Keratinocyte (primary cell): ENCODE results near the gene RNF215. TPM values are rescaled to one million over a fixed set of nuclear protein-coding genes. Genes with fewer than 3 reads are reported as not detected.

ENCODE experiments used
- DNase-seq: peaks from one replicate; pipeline ENCODE4 v3.0.0-alpha.2; 2011; ENCODE audit warnings: low read depth, missing footprints, low spot score
- FAIRE-seq: peaks from 2 replicates; lab custom pipeline; 2011; peaks lifted over from hg19 to GRCh38; lab: Jason Lieb, UNC
- H2AFZ ChIP-seq: 2 replicates; pipeline ENCODE4 v1.6.0; 2012; ENCODE audit warnings: low read length, control low read depth, inconsistent platforms; ENCODE audit not compliant: control insufficient read depth
- H3K27ac ChIP-seq: 2 replicates; pipeline ENCODE4 v1.5.1; 2011; ENCODE audit warnings: low read length; ENCODE audit not compliant: control insufficient read depth, insufficient read depth
- H3K27me3 ChIP-seq: 3 replicates; pipeline ENCODE4 v1.6.0; 2011; ENCODE audit warnings: low read length; ENCODE audit not compliant: control insufficient read depth, insufficient read depth; ENCODE audit errors: extremely low read depth
- H3K36me3 ChIP-seq, 2 experiments: 2 replicates in 1 of 2; 3 replicates in 1 of 2; pipeline ENCODE4 v1.5.1; 2011; ENCODE audit warnings: low read length in 2 of 2, mild to moderate bottlenecking in 1 of 2; ENCODE audit not compliant: control insufficient read depth in 2 of 2, insufficient read depth in 2 of 2; ENCODE audit errors: extremely low read depth in 1 of 2
- H3K4me1 ChIP-seq: 3 replicates; pipeline ENCODE4 v1.5.1; 2011; ENCODE audit warnings: low read length; ENCODE audit not compliant: control insufficient read depth, insufficient read depth; ENCODE audit errors: extremely low read depth
- H3K4me2 ChIP-seq: 3 replicates; pipeline ENCODE4 v1.6.0; 2011; ENCODE audit warnings: low read depth, low read length; ENCODE audit not compliant: control insufficient read depth, insufficient read depth; ENCODE audit errors: extremely low read depth
- H3K4me3 ChIP-seq, 3 experiments: fragments of 200-600 bp in 1 of 3; sonication (generic) in 1 of 3; 2 replicates in 2 of 3; 3 replicates in 1 of 3; pipeline ENCODE4 v1.5.1; 2011 to 2016; ENCODE audit warnings: low read length in 3 of 3, mild to moderate bottlenecking in 3 of 3, control low read depth in 2 of 3, inconsistent platforms in 1 of 3, low read depth in 1 of 3, mixed read lengths in 1 of 3, mixed run types in 1 of 3, moderate library complexity in 1 of 3; ENCODE audit not compliant: control insufficient read depth in 2 of 3, insufficient read depth in 2 of 3; ENCODE audit errors: extremely low read depth in 1 of 3
- H3K79me2 ChIP-seq: 2 replicates; pipeline ENCODE4 v1.6.0; 2012; ENCODE audit warnings: low read length; ENCODE audit not compliant: control insufficient read depth, insufficient read depth
- H3K9ac ChIP-seq: 3 replicates; pipeline ENCODE4 v1.6.0; 2011; ENCODE audit warnings: low read length; ENCODE audit not compliant: control insufficient read depth, insufficient read depth; ENCODE audit errors: extremely low read depth
- H3K9me1 ChIP-seq: 3 replicates; pipeline ENCODE4 v1.6.0; 2011; ENCODE audit warnings: low read length; ENCODE audit not compliant: control insufficient read depth, insufficient read depth; ENCODE audit errors: extremely low read depth
- H3K9me3 ChIP-seq: 2 replicates; pipeline ENCODE4 v1.5.1; 2012; ENCODE audit warnings: low read depth, low read length; ENCODE audit not compliant: control insufficient read depth
- H4K20me1 ChIP-seq: 3 replicates; pipeline ENCODE4 v1.6.0; 2011; ENCODE audit warnings: low read length; ENCODE audit not compliant: control insufficient read depth, insufficient read depth; ENCODE audit errors: extremely low read depth
- EZH2 ChIP-seq: IDR thresholded peaks from one replicate; pipeline ENCODE4 v1.6.1; 2012; ENCODE audit warnings: inconsistent platforms, mild to moderate bottlenecking, low read length, moderate library complexity
- dilution Hi-C: fragments of 300-500 bp; cut with MboI; formaldehyde crosslinking; loops from one replicate; pipeline ENCODE4 v1.7.0; 2020; ENCODE audit warnings: low sequenced_read_pairs; ENCODE audit not compliant: extremely low pct_ligation_motif_present
- polyA plus RNA-seq, 5 experiments: library from polyadenylated mRNA; depleted of rRNA in 3 of 5; stranded (reverse) in 3 of 5; stranded (forward) in 1 of 5; unstranded in 1 of 5; fragments of >200 nt; gene quantifications; 1 replicate in 1 of 5; 2 replicates in 3 of 5; 3 replicates in 1 of 5; pipeline versions ENCODE4 v1.2.1 to v1.2.3, GENCODE V29; 2011 to 2012; ENCODE audit warnings: missing spikeins in 2 of 5, low read depth in 1 of 5, low replicate concordance in 1 of 5
- TF ChIP-seq, protein P1 (sequence below), 3 experiments: IDR thresholded peaks in 1 of 3; conservative IDR thresholded peaks in 1 of 3; optimal IDR thresholded peaks in 1 of 3; 2 replicates in 2 of 3; 3 replicates in 1 of 3; pipeline versions ENCODE3 to v1.5.1; 2011; ENCODE audit warnings: low read length in 3 of 3, mild to moderate bottlenecking in 3 of 3, moderate library complexity in 2 of 3, control low read depth in 1 of 3, inconsistent platforms in 1 of 3; ENCODE audit not compliant: insufficient read depth in 2 of 3; ENCODE audit errors: extremely low read depth in 1 of 3

RNF215 gene
- polyA plus RNA-seq, 1 donor (not counting 4 experiments of a cell fraction or from before 2014, with no cell fraction given), result 8.3 TPM

DNA sequence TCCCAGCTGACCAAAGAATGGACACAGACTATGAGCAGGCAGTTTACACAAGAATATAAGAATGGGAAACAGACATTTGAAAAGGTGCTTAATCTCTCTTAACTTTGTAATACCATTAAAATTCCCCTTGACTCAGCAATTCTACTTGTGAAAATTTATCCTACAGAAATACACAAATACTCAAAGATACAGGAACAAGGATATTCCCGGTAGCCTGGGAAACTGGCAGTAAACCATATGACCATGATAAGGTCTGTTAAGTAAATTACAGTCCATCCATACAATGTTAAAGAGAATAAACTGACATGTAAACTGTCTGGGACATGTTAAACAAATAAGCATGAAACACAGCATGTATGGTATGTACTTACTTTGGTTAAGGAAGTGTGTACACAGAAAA lies 29.6 kb upstream of the RNF215 start:
- FAIRE-seq, result no peak
- Histone ChIP-seq H3K36me3 (peaks cover 37 to 63% of the 10 kb centered on the region in 2 experiments), H3K9me1 (no peaks in the 10 kb centered on the region), H3K9ac (no peak overlapping the region), H4K20me1 (no peaks in the 10 kb centered on the region), H3K79me2 (peaks cover 3% of the 10 kb centered on the region), H2AFZ (no peak overlapping the region), H3K27ac (peak overlapping the region; percentile 6), H3K27me3 (no peaks in the 10 kb centered on the region), H3K9me3 (no peaks in the 10 kb centered on the region), H3K4me2 (no peak overlapping the region), H3K4me1 (peaks cover 48% of the 10 kb centered on the region), H3K4me3 (no peak overlapping the region)
- DNase-seq, result no peak
- TF ChIP-seq, protein P1, sequence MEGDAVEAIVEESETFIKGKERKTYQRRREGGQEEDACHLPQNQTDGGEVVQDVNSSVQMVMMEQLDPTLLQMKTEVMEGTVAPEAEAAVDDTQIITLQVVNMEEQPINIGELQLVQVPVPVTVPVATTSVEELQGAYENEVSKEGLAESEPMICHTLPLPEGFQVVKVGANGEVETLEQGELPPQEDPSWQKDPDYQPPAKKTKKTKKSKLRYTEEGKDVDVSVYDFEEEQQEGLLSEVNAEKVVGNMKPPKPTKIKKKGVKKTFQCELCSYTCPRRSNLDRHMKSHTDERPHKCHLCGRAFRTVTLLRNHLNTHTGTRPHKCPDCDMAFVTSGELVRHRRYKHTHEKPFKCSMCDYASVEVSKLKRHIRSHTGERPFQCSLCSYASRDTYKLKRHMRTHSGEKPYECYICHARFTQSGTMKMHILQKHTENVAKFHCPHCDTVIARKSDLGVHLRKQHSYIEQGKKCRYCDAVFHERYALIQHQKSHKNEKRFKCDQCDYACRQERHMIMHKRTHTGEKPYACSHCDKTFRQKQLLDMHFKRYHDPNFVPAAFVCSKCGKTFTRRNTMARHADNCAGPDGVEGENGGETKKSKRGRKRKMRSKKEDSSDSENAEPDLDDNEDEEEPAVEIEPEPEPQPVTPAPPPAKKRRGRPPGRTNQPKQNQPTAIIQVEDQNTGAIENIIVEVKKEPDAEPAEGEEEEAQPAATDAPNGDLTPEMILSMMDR (optimal IDR thresholded peaks at IDR 0.05 in 1 of 3, IDR thresholded peaks at IDR 0.05 in 1 of 3, conservative IDR thresholded peaks at IDR 0.05 in 1 of 3; ENCODE audit: extremely low read depth in 1 of 3, insufficient read depth in 2 of 3, low read length in 3 of 3), result no peak
- no peak for TF ChIP-seq EZH2
- dilution Hi-C loops, result no loop called here

DNA sequence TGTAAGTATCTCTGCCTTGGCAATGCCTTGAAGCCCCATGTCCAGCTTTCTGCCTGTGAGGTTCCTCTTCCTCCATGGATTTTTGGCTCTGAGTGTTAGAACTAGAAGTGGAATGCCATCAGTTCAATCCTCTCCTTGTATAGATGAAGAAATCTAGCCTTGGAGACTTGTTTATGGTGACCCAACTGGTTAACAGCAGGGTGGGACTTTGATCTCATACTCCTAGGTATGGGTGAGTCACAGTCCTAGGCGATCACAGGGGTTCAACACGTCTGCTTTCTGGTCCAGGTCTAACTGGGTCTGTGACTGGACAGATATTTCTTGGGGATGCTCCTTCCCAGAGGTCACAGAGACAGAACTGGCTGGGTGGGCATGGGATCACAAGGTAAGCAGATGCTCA lies 29.2 kb upstream of the RNF215 start:
- Histone ChIP-seq H3K36me3 (peaks cover 37 to 63% of the 10 kb centered on the region in 2 experiments), H3K27me3 (no peaks in the 10 kb centered on the region), H3K9ac (no peak overlapping the region), H3K9me1 (no peaks in the 10 kb centered on the region), H3K79me2 (peaks cover 3% of the 10 kb centered on the region), H3K9me3 (no peaks in the 10 kb centered on the region), H2AFZ (no peak overlapping the region), H4K20me1 (no peaks in the 10 kb centered on the region), H3K27ac (peak overlapping the region; percentile 7), H3K4me3 (no peak overlapping the region), H3K4me2 (no peak overlapping the region), H3K4me1 (peaks cover 47% of the 10 kb centered on the region)
- DNase-seq (no peak), FAIRE-seq (peak; percentile 69)
- TF ChIP-seq EZH2, result no peak
- TF ChIP-seq, protein P1 (optimal IDR thresholded peaks at IDR 0.05 in 1 of 3, IDR thresholded peaks at IDR 0.05 in 1 of 3, conservative IDR thresholded peaks at IDR 0.05 in 1 of 3; ENCODE audit: extremely low read depth in 1 of 3, insufficient read depth in 2 of 3, low read length in 3 of 3), result no peak
- dilution Hi-C loops, result no loop called here
